DOHH2 (cell line): ENCODE data around the gene DOCK6.

ENCODE experiments used
- EZH2phosphoT487 ChIP-seq: fragments of 200-600 bp; sonication (generic); IDR thresholded peaks from 2 replicates; pipeline ENCODE4 v1.6.1; 2017; ENCODE audit warnings: borderline replicate concordance, mild to moderate bottlenecking, antibody characterized with exemption, low read length, moderate library complexity, mixed read lengths
- TF ChIP-seq, protein P1 (sequence below): fragments of 200-600 bp; sonication (generic); IDR thresholded peaks from one replicate; pipeline ENCODE4 v1.5.1; 2014; ENCODE audit warnings: antibody characterized with exemption, mild to moderate bottlenecking, low read depth, low read length; ENCODE audit not compliant: poor library complexity, severe bottlenecking

DNA sequence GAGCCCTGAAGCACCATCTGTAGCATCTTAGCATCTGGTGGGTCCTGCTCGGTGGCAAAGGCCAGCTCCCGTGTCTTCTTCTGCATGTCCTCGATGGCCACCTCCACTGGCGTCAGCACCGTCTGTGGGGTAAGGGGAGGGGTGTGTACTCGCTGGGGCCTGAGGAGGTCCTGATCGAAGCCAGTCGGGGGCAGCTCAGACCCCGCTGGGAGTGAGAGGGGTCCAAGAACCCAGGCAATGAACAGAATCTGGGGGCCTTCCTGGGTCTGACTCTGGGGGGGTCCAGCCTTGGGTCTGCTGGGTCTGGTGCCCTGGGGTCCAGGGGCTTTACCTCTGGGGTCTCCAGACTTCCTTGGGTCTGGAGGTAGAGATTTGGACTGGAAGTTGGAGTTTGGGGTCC lies 61.4 kb downstream of the DOCK6 start:
- TF ChIP-seq, protein P1, sequence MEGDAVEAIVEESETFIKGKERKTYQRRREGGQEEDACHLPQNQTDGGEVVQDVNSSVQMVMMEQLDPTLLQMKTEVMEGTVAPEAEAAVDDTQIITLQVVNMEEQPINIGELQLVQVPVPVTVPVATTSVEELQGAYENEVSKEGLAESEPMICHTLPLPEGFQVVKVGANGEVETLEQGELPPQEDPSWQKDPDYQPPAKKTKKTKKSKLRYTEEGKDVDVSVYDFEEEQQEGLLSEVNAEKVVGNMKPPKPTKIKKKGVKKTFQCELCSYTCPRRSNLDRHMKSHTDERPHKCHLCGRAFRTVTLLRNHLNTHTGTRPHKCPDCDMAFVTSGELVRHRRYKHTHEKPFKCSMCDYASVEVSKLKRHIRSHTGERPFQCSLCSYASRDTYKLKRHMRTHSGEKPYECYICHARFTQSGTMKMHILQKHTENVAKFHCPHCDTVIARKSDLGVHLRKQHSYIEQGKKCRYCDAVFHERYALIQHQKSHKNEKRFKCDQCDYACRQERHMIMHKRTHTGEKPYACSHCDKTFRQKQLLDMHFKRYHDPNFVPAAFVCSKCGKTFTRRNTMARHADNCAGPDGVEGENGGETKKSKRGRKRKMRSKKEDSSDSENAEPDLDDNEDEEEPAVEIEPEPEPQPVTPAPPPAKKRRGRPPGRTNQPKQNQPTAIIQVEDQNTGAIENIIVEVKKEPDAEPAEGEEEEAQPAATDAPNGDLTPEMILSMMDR, result no peak
- TF ChIP-seq EZH2phosphoT487, result no peak
